ENCODE results near the gene ATP6AP1.

Gene ATP6AP1

GRCh38 chrX:154452823-154453222, 24.3 kb downstream of the ATP6AP1 start:
- no peak for DNase-seq

GRCh38 chrX:154457491-154458115, 29.1 kb downstream of the ATP6AP1 start:
- DNase-seq: peak; percentile 78

DNA sequence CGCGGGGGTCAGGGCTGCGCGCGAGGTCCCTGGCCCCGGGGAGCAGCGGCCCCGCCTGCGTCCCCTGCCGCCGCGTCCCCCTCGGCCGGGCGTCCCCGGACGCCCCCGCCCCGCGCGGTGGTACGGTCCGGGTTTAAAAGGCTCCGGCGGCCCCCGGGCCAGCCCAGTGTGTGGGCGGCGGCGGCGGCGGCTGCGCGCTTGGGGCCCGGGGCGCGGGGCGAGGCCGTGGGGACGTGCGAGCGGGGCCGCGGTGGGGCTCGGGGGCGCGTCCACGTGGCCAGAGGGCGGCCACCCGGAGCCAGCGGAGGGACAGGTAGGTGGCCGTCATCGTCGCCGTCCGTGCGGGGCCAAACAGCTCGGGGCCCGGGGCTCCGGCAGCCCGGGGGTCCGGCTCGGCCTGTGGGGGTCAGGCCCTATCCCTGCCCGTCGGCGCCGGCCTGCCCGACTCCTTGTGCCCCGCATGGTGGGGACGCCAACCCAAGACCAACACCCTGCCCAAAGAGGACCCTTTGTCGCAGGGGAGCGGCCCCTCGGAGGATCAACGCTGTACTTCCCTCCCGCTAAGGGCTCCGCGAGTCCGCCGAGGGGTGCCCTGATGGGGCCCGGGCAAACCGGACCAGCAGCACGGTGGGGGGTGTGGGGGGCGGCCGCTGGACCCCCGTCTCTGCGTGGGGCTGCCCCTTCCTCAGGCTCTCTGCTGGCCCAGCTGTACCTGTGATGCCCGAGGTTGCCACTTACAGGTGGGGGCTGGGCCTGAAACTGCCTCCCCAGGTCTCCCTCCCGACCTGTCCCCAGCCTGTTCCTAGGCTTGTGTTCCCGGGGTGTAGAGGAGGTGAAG, 29.9 kb downstream of the ATP6AP1 start, which contains the start of gene PLXNA3:
Gene PLXNA3, plus strand, starts transcription at position 166 of the 838 bp plus-strand sequence. CDS start 1,903 bp downstream, outside the sequence.
- peak; percentile 79 for DNase-seq

DNA sequence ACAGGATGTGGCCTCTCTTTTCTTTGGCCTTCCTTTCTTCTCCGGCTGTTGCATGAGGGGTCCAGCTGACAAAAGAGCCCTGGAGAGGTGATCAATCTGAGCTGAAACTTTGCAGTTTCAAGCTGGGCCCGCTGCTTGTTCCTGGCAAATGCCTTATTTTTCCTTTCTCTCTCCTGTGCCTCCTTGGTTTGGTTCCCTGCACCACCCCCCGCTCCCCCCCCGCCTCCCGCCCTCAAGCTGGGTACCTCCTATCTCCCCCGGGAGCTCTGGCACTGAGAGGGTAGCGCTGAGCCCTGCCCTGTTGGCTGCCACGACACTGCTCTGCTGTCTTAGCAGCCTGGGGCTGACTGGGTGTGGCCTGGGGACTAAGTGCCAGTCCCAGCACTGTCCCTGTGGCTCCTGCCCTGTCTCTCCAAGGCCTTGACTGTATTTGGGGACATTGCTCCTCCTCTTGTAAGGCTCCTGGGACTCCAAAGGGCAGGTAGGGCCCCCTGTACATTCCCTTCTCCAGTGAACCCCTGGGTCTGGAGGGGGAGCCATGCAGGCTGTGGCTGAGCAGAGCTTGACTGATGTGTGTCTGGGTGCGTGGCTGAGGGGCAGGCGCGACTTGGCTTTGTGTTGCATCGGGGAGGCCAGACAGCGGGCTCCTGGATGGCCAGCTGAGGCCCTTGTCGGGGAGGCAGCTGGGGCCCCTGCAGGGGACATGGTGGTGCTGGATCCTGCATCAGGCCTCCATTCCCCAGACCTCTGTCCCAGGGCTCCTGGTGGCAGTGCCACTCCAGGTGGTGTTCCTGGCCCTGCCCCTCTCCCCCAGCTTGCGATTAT, 30.7 kb downstream of the ATP6AP1 start:
- no peak for DNase-seq

- DNase-seq: no peak
Observed at GRCh38 chrX:154459832-154460231, 31.4 kb downstream of the ATP6AP1 start.

- DNase-seq: no peak
Observed at GRCh38 chrX:154460326-154460725, 31.8 kb downstream of the ATP6AP1 start.

DNA sequence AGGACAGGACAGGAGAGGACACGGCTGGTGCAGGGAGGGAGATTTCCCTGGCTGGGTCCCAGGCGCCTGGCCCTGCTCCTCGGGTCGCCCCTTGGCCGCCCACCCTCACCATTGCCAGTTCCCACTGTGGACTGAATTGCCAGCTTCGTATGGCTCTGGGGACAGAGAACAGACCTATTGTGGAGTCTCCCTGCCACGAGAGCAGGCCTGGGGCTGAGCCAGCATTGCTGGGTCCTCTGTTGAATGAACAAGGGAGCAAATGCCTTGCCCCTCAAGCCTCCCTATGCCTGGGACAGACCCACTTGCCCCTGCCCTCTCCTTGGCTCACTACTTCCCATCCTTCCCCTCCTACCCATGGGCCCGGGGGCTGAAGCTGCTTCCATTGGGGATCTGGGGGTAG, 33.9 kb downstream of the ATP6AP1 start:
- DNase-seq: no peak

DNA sequence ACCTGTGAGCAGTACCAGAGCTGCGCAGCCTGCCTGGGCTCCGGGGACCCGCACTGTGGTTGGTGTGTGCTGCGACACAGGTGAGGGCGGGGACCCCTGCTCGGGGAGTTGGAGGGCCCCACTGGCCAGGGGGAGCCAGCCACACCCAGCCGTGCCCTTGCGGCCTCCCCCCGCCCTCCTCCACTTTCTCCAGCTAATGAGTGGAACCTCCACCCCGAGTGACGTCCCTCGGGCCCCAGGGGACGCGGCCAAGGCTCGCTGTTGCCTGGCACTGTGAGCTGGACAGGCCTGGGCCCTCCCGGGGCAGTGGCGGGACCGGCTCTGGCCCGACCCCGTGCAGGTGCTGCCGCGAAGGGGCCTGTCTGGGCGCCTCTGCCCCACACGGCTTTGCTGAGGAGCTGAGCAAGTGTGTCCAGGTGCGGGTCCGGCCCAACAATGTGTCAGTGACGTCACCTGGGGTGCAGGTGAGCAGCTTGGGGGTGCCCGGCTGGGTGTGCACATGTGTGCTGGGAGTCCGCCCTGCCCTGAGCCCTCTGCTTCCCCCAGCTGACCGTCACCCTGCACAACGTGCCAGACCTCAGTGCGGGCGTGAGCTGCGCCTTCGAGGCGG, 35.2 kb downstream of the ATP6AP1 start:
- no peak for DNase-seq

DNA sequence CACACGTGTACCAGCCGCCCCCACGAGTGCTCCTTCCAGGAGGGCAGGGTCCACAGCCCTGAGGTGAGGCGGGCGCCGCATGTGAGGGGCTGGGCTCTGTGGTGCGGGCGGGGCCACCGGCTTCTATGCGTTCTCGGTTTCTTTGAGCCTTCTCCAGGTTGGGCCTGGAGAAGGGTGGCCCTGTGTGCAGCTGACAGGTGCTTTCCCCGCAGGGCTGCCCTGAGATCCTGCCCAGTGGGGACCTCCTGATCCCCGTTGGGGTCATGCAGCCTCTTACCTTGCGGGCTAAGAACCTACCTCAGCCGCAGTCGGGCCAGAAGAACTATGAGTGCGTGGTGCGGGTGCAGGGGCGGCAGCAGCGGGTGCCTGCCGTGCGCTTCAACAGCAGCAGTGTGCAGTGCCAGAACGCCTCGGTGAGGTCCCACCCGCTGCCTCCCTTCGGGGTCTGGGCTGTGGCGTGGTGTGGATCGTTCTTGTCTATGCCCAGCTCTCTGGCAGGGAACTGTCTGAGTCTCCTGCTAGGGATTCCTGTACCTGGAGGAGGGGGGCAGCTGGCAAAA, 36.4 kb downstream of the ATP6AP1 start:
- no peak for DNase-seq

- DNase-seq: no peak
Observed at GRCh38 chrX:154465601-154466000, 37.1 kb downstream of the ATP6AP1 start.

- no peak for DNase-seq
Observed at GRCh38 chrX:154466036-154466435, 37.6 kb downstream of the ATP6AP1 start.

DNA sequence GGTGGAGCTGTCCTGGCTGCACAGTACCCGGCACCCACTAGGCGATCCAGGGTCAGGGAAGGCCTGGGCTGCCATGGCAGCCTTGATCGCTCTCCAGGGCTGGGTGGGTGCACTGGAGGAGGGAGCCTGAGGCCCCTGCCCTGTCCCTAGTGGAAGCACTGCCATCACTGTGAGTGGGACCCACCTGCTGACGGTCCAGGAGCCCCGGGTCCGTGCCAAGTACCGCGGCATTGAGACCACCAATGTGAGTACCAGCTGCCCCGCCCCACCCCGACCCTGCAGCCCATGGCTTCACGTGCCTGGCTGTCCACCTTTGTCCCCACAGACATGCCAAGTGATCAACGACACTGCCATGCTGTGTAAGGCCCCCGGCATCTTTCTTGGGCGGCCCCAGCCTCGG, 38.4 kb downstream of the ATP6AP1 start:
- no peak for DNase-seq

- DNase-seq: no peak
Observed at GRCh38 chrX:154467556-154467955, 39.1 kb downstream of the ATP6AP1 start.

GRCh38 chrX:154468217-154468616, 39.7 kb downstream of the ATP6AP1 start:
- no peak for DNase-seq

GRCh38 chrX:154469114-154469513, 40.6 kb downstream of the ATP6AP1 start:
- no peak for DNase-seq

DNA sequence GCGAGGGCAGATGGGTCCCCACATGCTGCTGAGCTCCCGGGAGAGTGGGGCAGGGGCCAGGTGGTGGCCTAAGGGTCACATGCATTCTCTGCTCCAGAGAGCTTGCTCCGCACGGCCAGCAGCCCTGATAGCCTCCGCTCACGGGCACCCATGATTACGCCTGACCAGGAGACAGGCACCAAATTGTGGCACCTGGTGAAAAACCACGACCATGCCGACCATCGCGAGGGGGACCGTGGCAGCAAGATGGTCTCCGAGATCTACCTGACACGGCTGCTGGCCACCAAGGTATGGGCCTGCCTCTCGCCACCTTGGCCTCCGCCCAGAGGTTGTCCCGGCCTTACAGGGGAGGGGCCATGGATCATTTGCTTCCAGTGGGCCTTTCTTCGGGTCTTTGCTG, 41.4 kb downstream of the ATP6AP1 start:
- DNase-seq: no peak

- no peak for DNase-seq
Observed at GRCh38 chrX:154470434-154470833, 42.0 kb downstream of the ATP6AP1 start.

DNA sequence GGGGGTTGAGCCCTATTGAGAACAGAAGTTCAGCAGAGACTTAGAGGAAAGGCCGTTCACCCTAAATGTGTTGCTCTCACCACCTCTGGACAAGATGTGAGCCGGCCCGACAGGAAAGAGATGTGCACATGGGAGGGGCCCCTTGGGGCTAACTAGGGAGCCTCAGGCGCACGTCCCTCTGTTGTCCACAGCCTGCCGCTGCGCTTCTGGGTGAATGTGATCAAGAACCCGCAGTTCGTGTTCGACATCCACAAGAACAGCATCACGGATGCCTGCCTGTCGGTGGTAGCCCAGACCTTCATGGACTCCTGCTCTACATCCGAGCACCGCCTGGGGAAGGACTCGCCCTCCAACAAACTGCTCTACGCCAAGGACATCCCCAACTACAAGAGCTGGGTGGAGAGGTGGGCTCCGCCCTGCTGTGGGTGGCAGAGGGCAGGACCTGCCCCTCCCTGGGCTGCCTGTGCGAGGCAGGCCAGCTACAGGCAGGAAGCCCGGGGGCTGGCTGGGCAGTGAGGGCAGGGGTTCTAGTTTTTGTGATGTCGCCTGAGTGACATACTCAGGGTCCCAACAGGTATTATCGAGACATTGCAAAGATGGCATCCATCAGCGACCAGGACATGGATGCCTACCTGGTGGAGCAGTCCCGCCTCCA, 42.6 kb downstream of the ATP6AP1 start:
- no peak for DNase-seq

DNA sequence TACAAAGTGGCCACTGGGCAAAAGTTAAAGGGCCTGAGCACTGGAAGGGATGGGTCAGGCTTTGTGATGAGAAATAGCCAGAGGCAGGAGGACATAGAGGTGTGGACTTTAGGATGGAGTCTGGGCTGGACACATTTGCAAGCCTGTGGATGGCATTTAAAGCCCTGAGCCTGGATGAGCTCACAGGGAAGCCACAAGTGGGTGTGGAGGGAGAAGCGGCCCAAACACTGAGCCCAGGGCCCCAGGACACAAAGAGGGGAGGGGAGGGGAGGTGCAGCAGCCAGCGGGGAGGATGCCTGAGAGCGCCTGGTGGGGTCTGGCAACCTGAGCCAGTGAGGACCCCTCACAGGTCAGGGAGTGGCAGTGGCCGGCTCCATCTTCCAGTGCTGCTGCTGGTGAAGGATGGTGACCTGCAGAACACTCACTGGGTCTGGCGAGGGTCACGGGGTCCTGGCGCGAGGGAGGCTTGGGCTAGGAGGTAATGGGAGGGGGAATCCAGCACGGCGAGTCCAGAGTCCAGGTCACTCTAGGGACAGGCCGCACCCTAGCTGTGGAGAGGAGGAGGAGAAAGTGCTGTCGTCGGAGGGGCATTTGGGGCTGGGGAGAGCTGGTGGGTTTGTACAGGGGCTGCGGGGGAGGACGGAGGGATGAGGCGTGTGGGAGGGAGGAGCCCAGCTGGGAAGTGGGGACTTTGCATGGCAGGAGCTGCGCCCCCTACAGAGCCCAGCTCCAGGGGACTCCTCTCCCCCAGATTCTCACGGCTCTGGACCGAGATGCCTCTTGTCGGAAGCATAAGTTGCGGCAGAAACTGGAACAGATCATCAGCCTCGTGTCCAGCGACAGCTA, 43.6 kb downstream of the ATP6AP1 start:
- DNase-seq: no peak

DNA sequence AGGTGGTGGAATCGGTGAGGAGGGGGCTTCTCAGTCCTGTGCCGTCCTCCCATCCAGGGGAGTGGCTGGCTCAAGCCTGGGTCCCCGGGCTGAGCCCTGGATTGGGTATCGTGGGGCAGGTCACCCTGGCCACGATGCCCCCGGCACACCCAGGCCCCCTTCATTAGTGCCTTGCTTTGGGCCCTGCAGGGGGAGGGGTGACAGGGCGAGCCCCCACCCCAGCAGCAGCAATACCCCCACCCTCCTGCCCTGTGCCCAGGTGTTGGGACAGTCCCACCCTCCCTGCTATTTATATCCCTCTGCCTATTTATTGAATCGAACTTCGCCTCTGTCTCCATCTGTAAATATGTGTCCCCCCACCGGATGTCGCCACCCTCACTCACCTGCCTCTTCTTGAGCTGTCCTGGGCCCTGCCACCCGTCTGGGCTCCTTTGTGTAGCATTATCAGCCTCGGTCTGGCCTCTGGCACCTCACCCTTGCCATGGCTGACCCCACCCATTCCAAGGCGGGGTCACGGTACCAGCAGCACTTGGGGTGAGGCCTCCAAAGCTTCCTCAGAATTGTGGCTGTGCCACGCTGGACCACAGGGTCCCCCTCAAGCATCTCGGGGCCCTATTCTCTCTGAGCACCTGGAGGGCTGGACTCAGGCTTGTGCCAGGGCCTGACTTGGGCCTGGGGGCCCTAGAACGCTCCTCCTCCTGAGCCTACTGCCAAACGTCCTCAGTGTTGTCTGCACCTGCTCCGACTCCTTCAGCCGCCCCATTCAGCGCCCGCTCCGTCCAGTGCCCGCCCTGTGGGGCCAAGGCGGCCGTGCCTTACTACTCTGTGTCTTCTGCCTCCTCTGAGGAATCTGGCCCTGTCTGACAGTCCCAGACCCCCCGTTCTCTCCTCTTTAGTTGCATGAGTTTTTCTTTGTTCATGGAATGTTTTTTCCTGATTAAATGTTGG, 44.5 kb downstream of the ATP6AP1 start:
- no peak for DNase-seq
